ENCODE measurements around the gene MXI1. TPM values are rescaled to one million over a fixed set of nuclear protein-coding genes. Genes with fewer than 3 reads are reported as not detected.
"Not testable (repeated sequence)": the region's sequence is repeated elsewhere in the genome, so short reads cannot be mapped to it uniquely, and the experiment has no call there.

Gene MXI1
- total RNA-seq, 1 donor from 2014 or later, result 27.6 TPM

DNA sequence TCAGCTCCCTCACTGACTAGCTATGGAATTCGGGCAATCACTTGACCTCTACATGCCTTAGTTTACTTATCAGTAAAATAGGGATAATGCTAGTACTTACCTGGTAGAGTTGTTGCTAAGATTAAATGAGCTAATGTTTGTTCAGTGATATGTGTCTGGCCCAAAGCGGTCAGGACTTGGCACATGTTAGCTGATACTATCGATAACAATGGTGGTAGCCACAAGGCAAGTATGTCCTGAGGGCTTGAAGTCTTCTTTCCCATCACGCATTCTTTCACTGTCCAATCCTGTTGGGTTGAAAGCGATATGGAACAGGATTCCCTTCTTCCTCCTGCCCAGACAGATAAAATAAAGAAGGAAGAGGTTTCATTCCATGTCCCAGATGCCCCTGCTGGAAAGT, 25.5 kb upstream of the MXI1 start:
- no peaks in the 10 kb centered on the region for H3K27me3 Mint-ChIP-seq
- no peak overlapping the region for H3K4me3 Mint-ChIP-seq (ENCODE audit: low read depth)
- TF ChIP-seq, protein P1, sequence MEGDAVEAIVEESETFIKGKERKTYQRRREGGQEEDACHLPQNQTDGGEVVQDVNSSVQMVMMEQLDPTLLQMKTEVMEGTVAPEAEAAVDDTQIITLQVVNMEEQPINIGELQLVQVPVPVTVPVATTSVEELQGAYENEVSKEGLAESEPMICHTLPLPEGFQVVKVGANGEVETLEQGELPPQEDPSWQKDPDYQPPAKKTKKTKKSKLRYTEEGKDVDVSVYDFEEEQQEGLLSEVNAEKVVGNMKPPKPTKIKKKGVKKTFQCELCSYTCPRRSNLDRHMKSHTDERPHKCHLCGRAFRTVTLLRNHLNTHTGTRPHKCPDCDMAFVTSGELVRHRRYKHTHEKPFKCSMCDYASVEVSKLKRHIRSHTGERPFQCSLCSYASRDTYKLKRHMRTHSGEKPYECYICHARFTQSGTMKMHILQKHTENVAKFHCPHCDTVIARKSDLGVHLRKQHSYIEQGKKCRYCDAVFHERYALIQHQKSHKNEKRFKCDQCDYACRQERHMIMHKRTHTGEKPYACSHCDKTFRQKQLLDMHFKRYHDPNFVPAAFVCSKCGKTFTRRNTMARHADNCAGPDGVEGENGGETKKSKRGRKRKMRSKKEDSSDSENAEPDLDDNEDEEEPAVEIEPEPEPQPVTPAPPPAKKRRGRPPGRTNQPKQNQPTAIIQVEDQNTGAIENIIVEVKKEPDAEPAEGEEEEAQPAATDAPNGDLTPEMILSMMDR (IDR thresholded peaks at IDR 0.05; ENCODE audit: unreplicated experiment), result no peak
- H3K9me3 Mint-ChIP-seq (ENCODE audit: low read depth), result no peaks in the 10 kb centered on the region
- DNase-seq (ENCODE audit: low spot score, unreplicated experiment), result no peak
- no peaks in the 10 kb centered on the region for H3K36me3 Mint-ChIP-seq (ENCODE audit: insufficient read depth)
- no peak overlapping the region for H3K27ac Mint-ChIP-seq
- peaks cover 5% of the 10 kb centered on the region for H3K4me1 Mint-ChIP-seq (ENCODE audit: low read depth)

GRCh38 chr10:110184398-110184797, 23.0 kb upstream of the MXI1 start:
- DNase-seq (ENCODE audit: low spot score, unreplicated experiment), result no peak
- Mint-ChIP-seq H3K4me1 (ENCODE audit: low read depth) (peaks cover 4% of the 10 kb centered on the region), H3K27ac (no peak overlapping the region), H3K27me3 (no peaks in the 10 kb centered on the region), H3K36me3 (ENCODE audit: insufficient read depth) (no peaks in the 10 kb centered on the region), H3K9me3 (ENCODE audit: low read depth) (peaks cover 6% of the 10 kb centered on the region), H3K4me3 (ENCODE audit: low read depth) (no peak overlapping the region)
- TF ChIP-seq, protein P1 (IDR thresholded peaks at IDR 0.05; ENCODE audit: unreplicated experiment), result no peak

DNA sequence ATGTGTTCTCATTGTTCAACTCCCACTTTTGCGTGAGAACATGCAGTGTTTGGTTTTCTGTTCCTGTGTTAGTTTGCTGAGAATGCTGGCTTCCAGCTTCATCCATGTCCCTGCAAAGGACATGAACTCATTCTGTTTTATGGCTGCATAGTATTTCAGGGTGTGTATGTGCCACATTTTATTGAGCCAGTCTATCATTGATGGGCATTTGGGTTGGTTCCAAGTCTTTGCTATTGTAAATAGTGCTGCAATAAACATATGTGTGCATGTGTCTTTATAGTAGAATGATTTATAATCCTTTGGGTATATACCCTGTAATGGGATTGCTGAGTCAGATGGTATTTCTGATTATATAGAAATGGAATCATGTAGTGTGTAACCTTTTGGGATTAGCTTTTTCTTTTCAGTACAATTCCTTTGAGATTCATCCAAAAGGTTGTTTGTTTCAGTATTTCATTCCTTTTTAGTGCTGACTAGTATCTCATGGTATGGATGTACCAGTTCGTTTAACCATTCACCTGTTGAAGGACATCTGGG, 21.7 kb upstream of the MXI1 start:
- not testable (repeated sequence) for H3K27ac Mint-ChIP-seq; H3K27me3 Mint-ChIP-seq; DNase-seq (ENCODE audit: low spot score, unreplicated experiment); H3K4me3 Mint-ChIP-seq (ENCODE audit: low read depth); H3K4me1 Mint-ChIP-seq (ENCODE audit: low read depth); H3K9me3 Mint-ChIP-seq (ENCODE audit: low read depth); H3K36me3 Mint-ChIP-seq (ENCODE audit: insufficient read depth)

- no peak for DNase-seq (ENCODE audit: low spot score, unreplicated experiment)
- TF ChIP-seq, protein P1 (IDR thresholded peaks at IDR 0.05; ENCODE audit: unreplicated experiment), result no peak
- Mint-ChIP-seq H3K9me3 (ENCODE audit: low read depth) (peaks cover 6% of the 10 kb centered on the region), H3K27ac (no peak overlapping the region), H3K4me1 (ENCODE audit: low read depth) (peaks cover 1% of the 10 kb centered on the region), H3K4me3 (ENCODE audit: low read depth) (no peak overlapping the region), H3K36me3 (ENCODE audit: insufficient read depth) (no peaks in the 10 kb centered on the region), H3K27me3 (peaks cover 3% of the 10 kb centered on the region)
Observed at GRCh38 chr10:110190170-110190569, 17.2 kb upstream of the MXI1 start.

- H3K27ac Mint-ChIP-seq, result no peak overlapping the region
- DNase-seq (ENCODE audit: low spot score, unreplicated experiment), result no peak
- H3K4me3 Mint-ChIP-seq (ENCODE audit: low read depth), result no peak overlapping the region
- peaks cover 6% of the 10 kb centered on the region for H3K9me3 Mint-ChIP-seq (ENCODE audit: low read depth)
- H3K4me1 Mint-ChIP-seq (ENCODE audit: low read depth), result peaks cover 1% of the 10 kb centered on the region
- TF ChIP-seq, protein P1 (IDR thresholded peaks at IDR 0.05; ENCODE audit: unreplicated experiment), result no peak
- H3K36me3 Mint-ChIP-seq (ENCODE audit: insufficient read depth), result no peaks in the 10 kb centered on the region
- peaks cover 3% of the 10 kb centered on the region for H3K27me3 Mint-ChIP-seq
Observed at GRCh38 chr10:110192552-110192951, 14.9 kb upstream of the MXI1 start.

DNA sequence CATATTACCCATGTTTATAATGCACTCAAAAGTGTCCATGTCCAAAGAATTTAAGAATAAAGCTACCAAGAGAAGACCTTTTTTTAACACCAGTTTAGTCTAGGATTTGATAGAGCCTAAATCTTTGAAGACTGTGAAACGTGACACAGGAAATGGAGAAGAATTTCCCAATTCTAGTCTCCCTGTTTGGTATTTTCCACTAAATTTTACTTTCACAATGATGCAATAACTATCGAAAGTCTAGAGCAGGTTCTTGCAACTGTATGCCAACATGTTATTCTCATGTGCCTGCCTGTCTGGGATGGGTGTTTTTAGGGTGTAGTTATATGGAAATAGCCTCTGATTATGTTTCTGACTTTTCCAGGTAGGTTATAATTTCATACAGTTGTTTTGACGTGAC, 6.9 kb upstream of the MXI1 start:
- no peak for DNase-seq (ENCODE audit: low spot score, unreplicated experiment)
- no peak overlapping the region for H3K27ac Mint-ChIP-seq
- H3K4me1 Mint-ChIP-seq (ENCODE audit: low read depth), result peaks cover 2% of the 10 kb centered on the region
- H3K36me3 Mint-ChIP-seq (ENCODE audit: insufficient read depth), result no peaks in the 10 kb centered on the region
- TF ChIP-seq, protein P1 (IDR thresholded peaks at IDR 0.05; ENCODE audit: unreplicated experiment), result no peak
- H3K9me3 Mint-ChIP-seq (ENCODE audit: low read depth), result no peaks in the 10 kb centered on the region
- H3K27me3 Mint-ChIP-seq, result peaks cover 28% of the 10 kb centered on the region
- no peak overlapping the region for H3K4me3 Mint-ChIP-seq (ENCODE audit: low read depth)

GRCh38 chr10:110201046-110201445, 6.4 kb upstream of the MXI1 start:
- peaks cover 28% of the 10 kb centered on the region for H3K27me3 Mint-ChIP-seq
- DNase-seq (ENCODE audit: low spot score, unreplicated experiment); H3K27ac Mint-ChIP-seq; H3K9me3 Mint-ChIP-seq (ENCODE audit: low read depth); H3K4me3 Mint-ChIP-seq (ENCODE audit: low read depth); H3K4me1 Mint-ChIP-seq (ENCODE audit: low read depth); H3K36me3 Mint-ChIP-seq (ENCODE audit: insufficient read depth): not testable (repeated sequence)

All from progenitor cell of endocrine pancreas (in vitro differentiated cells).